Measurements from ENCODE around the gene TYROBP.

GRCh38 chr19:35944556-35944955 lies 36.5 kb upstream of the TYROBP start:
- no peak for TF ChIP-seq CTCF (IDR thresholded peaks at IDR 0.05; ENCODE audit: low read depth, low read length, missing input control)
- no peak for TF ChIP-seq ZBTB33 (IDR thresholded peaks at IDR 0.05)
- no peak for TF ChIP-seq GABPA (IDR thresholded peaks at IDR 0.05 in 1 of 2, conservative IDR thresholded peaks at IDR 0.05 in 1 of 2)
- TF ChIP-seq REST (IDR thresholded peaks at IDR 0.05), result no peak
- TF ChIP-seq RAD21 (IDR thresholded peaks at IDR 0.05), result no peak
- TF ChIP-seq TAF1 (conservative IDR thresholded peaks at IDR 0.05), result no peak
- TF ChIP-seq MAX (IDR thresholded peaks at IDR 0.05), result no peak
- TF ChIP-seq SP1 (IDR thresholded peaks at IDR 0.05), result no peak
- no peak for TF ChIP-seq EGR1 (IDR thresholded peaks at IDR 0.05; ENCODE audit: low read depth in 2 of 2)
- TF ChIP-seq HNF4G (IDR thresholded peaks at IDR 0.05), result no peak
- no peak for TF ChIP-seq YY1 (IDR thresholded peaks at IDR 0.05)
- TF ChIP-seq FOXA1 (IDR thresholded peaks at IDR 0.05), result no peak
